ENCODE results near the gene CCDC40. TPM values are rescaled to one million over a fixed set of nuclear protein-coding genes. Genes with fewer than 3 reads are reported as not detected.

Gene CCDC40
- total RNA-seq, 4 donors from 2014 or later = 3.5 to 8.8 (median 5.3) TPM

DNA sequence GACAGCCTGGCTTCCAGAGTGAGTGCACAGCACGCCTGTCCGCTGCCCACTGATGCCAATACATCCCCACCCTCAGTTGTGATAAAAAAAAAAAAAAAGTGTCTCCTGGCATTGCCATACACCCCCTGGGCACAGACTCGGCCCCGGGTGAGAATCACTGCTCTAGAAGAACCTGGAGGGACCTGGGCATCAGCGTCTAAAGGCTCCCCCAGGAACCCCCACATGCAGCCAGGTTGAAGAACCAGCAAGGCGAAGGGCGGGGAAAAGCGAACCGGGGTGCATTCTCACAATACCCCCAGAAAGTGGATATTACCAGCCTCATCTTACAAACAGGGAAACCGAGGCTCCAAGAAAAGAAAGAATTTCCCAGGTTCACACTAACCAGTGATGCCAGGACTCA, 28.5 kb upstream of the CCDC40 start:
- ATAC-seq (ENCODE audit: low FRiP score) (no peak), DNase-seq (ENCODE audit: low spot score) (no peak)
- TF ChIP-seq, protein P1, sequence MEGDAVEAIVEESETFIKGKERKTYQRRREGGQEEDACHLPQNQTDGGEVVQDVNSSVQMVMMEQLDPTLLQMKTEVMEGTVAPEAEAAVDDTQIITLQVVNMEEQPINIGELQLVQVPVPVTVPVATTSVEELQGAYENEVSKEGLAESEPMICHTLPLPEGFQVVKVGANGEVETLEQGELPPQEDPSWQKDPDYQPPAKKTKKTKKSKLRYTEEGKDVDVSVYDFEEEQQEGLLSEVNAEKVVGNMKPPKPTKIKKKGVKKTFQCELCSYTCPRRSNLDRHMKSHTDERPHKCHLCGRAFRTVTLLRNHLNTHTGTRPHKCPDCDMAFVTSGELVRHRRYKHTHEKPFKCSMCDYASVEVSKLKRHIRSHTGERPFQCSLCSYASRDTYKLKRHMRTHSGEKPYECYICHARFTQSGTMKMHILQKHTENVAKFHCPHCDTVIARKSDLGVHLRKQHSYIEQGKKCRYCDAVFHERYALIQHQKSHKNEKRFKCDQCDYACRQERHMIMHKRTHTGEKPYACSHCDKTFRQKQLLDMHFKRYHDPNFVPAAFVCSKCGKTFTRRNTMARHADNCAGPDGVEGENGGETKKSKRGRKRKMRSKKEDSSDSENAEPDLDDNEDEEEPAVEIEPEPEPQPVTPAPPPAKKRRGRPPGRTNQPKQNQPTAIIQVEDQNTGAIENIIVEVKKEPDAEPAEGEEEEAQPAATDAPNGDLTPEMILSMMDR (IDR thresholded peaks at IDR 0.05) = no peak

DNA sequence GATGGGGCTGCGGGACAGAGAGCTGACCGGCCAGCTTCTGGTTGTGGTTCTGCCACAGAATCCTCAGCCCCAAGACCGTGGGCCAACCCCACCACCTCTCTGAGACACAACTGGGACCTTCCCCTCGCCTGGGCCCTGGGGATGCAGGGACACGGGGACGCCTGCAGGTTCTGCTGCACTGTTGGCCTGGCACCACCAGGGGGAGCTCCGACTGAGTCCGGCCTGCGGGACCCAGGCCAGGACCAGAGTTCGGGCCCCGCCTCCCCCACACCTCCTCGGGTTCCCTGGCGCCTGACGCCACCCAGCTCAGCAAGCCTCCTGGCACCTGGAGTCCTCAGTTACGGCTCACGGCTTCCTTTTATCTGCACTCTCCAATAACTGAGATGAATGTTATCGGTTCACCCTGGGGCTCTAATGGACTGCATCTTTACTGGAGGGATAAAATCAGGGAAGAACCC, 28.0 kb upstream of the CCDC40 start:
- ATAC-seq (ENCODE audit: low FRiP score) (peak; percentile 84), DNase-seq (ENCODE audit: low spot score) (peak; percentile 70)
- TF ChIP-seq, protein P1 (IDR thresholded peaks at IDR 0.05) = peak in 2 of 3 donors; percentile 36 to 83

DNA sequence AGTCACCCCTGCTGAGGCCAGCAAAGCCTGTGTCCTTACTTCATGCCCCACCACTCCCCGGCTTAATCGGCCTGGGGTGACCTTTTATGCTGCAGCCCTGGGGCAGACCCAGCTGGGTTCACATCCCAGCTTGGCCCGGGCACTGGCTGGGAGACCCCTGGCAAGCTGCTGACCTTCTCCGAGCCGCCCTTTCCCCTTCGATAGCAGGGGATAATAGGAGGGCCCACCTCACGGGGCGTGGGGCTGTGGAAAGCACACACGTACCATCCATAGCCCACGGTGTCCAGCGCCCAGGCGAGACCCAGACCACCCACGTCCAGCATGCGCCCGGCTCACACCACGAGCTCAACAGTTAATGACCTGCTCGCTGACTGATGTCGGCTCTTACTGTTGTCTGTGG, 27.6 kb upstream of the CCDC40 start:
- ATAC-seq (ENCODE audit: low FRiP score) (no peak), DNase-seq (ENCODE audit: low spot score) (no peak)
- TF ChIP-seq, protein P1 (IDR thresholded peaks at IDR 0.05) = no peak

DNA sequence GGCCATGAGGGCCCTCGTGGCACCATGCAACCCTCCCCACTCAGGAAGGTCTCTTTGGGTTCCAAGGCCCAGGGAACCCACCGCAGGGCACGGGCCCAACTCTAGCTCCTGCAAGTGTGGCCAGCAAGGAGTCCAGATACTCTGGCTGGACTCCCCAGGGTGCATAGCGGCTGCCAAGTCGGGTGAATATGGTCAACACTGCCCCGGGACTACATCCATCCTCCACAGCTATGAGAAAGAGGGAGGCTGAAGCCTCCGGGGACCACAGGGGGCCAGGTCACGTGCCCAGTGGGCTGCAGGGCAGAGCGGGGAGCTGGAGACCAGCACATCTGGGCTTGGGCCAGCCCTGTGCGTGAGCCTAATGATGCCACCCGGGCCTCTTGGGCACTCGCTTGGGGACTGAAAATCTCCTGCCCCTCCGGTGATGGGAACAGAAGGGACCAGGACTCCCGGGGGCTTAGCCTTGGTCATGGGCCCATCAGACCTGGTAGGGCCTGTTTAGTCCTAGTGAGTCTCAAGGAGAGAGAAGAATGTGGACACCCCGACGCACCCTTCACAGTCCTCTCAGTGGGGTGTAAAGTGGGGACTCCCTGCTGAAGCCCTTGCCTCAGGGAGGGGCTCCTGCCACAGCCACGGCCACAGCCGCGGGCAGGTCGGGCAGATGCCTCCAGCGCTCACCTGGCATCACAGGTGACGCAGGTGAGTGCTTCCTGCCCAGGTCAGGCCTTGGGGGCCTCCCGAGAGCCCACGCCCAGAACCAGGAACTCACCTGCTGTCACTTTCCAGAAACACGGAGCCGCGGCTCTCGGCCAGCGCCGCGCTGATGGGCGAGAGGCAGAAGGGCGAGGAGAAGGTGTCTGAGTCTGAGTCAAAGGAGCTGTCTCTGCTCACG, 26.8 kb upstream of the CCDC40 start:
- ATAC-seq (ENCODE audit: low FRiP score) (no peak), DNase-seq (ENCODE audit: low spot score) (no peak)
- TF ChIP-seq, protein P1 (IDR thresholded peaks at IDR 0.05) = no peak

DNA sequence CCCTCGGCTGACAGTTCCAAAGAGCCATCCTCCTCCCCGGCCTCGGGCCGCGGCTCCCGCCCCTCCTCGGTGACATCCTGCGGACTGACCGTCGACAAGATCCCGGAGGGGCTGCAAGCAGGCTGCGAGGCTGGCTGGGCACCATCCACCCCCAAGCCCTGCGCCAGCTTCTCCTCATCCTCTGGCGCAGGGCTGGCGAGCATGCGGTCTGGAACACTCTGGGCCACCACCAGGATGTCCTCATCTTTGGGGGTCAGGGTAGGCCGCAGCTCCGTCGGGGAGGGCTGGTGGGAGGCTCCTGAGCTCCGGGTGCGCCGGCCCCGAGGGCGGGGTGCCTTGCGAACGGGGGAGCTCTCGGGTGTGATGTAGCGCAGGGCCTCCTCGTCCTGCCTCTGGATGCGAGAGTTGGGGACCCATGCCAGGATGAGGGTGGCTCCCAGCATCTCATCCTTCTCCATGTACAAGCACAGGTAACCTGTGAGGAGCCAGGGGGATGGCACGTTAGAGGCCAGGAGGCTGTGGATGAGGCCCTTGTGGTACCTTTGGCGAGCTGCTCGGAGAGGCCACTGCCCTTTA, 26.1 kb upstream of the CCDC40 start:
- TF ChIP-seq, protein P1 (IDR thresholded peaks at IDR 0.05) = no peak
- ATAC-seq (ENCODE audit: low FRiP score) = no peak
- DNase-seq (ENCODE audit: low spot score) = no peak

DNA sequence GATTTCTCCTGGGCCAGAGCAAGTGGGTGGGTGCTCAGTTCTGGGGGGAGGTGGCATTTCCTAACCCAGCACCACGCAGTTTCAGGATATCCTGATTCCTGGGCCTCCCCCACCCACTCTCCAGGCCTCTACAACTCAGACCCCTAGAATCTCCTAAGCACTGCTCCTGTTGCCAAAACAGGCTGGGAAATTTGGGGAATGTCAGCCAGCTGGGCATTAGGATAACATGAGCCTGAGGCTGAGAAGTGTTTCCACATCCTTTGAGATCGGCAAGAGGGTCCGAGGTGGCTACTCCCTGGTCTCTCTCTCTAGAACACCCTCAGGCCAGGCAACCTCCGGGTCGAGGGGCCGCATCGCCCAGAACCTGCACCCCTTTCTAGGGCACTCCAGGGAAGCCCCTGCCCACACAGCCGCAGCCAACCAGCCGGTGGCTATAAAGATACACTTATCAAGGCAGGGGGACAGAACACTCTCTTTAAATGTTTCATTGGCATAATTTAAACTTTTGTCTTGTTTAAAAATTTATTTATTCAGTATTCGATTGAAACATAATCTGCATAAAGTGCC, 24.4 kb upstream of the CCDC40 start:
- no peak for DNase-seq (ENCODE audit: low spot score)
- TF ChIP-seq, protein P1 (IDR thresholded peaks at IDR 0.05) = no peak
- no peak for ATAC-seq (ENCODE audit: low FRiP score)
